GM23338 (cell line): Measurements from ENCODE around the gene NUTM1. TPM values are rescaled to one million over a fixed set of nuclear protein-coding genes. Genes with fewer than 3 reads are reported as not detected.

Experiments used
- ATAC-seq: fragments of 200-7000 bp; cut with Tn5 transposase; 3 replicates; pipeline ENCODE4 v1.9.1; 2020
- DNase-seq: peaks from one replicate; pipeline ENCODE4 v3.0.0-alpha.2; 2015; ENCODE audit warnings: low spot score
- H2AFZ ChIP-seq: fragments of 200-600 bp; sonication (generic); 2 replicates; pipeline ENCODE4 v1.8.0; 2016; ENCODE audit warnings: antibody characterized with exemption, mild to moderate bottlenecking, moderate library complexity
- H3F3A ChIP-seq: fragments of 200-600 bp; sonication (generic); replicated peaks from 2 replicates; pipeline ENCODE4 v1.8.0; 2017; ENCODE audit warnings: antibody characterized with exemption, mixed run types, low read depth
- H3K27ac ChIP-seq: fragments of 200-600 bp; sonication (generic); 2 replicates; pipeline ENCODE4 v1.6.1; 2016; ENCODE audit warnings: low read depth
- H3K27me3 ChIP-seq: fragments of 200-600 bp; sonication (generic); 2 replicates; pipeline ENCODE4 v1.8.0; 2016; ENCODE audit warnings: mild to moderate bottlenecking, mixed run types, moderate library complexity; ENCODE audit not compliant: insufficient read depth
- H3K36me3 ChIP-seq: fragments of 200-600 bp; sonication (generic); 2 replicates; pipeline ENCODE4 v1.8.0; 2016; ENCODE audit warnings: mild to moderate bottlenecking; ENCODE audit not compliant: insufficient read depth
- H3K4me1 ChIP-seq: fragments of 200-600 bp; sonication (generic); 2 replicates; pipeline ENCODE4 v1.8.0; 2016; ENCODE audit warnings: mild to moderate bottlenecking, moderate library complexity; ENCODE audit not compliant: insufficient read depth
- H3K4me2 ChIP-seq: fragments of 200-600 bp; sonication (generic); 2 replicates; pipeline ENCODE4 v1.7.1; 2017; ENCODE audit warnings: mixed run types
- H3K4me3 ChIP-seq: fragments of 200-600 bp; sonication (generic); 2 replicates; pipeline ENCODE4 v1.6.1; 2016; ENCODE audit warnings: mixed run types
- H3K79me2 ChIP-seq: fragments of 200-600 bp; sonication (generic); replicated peaks from 2 replicates; pipeline ENCODE4 v1.8.0; 2017; ENCODE audit warnings: mild to moderate bottlenecking; ENCODE audit not compliant: insufficient read depth
- H3K9me2 ChIP-seq: fragments of 200-600 bp; sonication (generic); 2 replicates; pipeline ENCODE4 v1.8.0; 2017; ENCODE audit not compliant: insufficient read depth
- H4K20me1 ChIP-seq: fragments of 200-600 bp; sonication (generic); replicated peaks from 2 replicates; pipeline ENCODE4 v1.8.0; 2017; ENCODE audit warnings: mild to moderate bottlenecking; ENCODE audit not compliant: insufficient read depth
- H3K27ac Mint-ChIP-seq: 2 replicates; pipeline ENCODE4 v1.8.0; 2020; ENCODE audit warnings: inconsistent platforms, mild to moderate bottlenecking, moderate library complexity, mixed read lengths
- H3K27me3 Mint-ChIP-seq: 3 replicates; pipeline ENCODE4 v1.8.0; 2022; ENCODE audit warnings: low read depth, mild to moderate bottlenecking, moderate library complexity, mixed read lengths, inconsistent platforms; ENCODE audit not compliant: insufficient read depth, poor library complexity
- H3K36me3 Mint-ChIP-seq: 3 replicates; pipeline ENCODE4 v1.8.0; 2021; ENCODE audit warnings: low read depth, mild to moderate bottlenecking, inconsistent platforms, moderate library complexity, mixed read lengths
- H3K4me1 Mint-ChIP-seq: 3 replicates; pipeline ENCODE4 v1.8.0; 2020; ENCODE audit warnings: mild to moderate bottlenecking, inconsistent platforms, mixed read lengths
- H3K4me3 Mint-ChIP-seq: 3 replicates; pipeline ENCODE4 v1.8.0; 2021; ENCODE audit warnings: moderate library complexity, mild to moderate bottlenecking, inconsistent platforms, mixed read lengths
- H3K9me3 Mint-ChIP-seq: 3 replicates; pipeline ENCODE4 v1.8.0; 2020; ENCODE audit warnings: moderate library complexity, mild to moderate bottlenecking, inconsistent platforms, mixed read lengths
- CREB1 ChIP-seq: fragments of 250-450 bp; sonication (Bioruptor Pico); IDR thresholded peaks from 2 replicates; pipeline ENCODE4 v1.5.0; 2020; ENCODE audit warnings: low read depth, mild to moderate bottlenecking, moderate library complexity
- ETS1 ChIP-seq: IDR thresholded peaks from 2 replicates; pipeline ENCODE4 v1.6.1; 2016; ENCODE audit warnings: antibody characterized with exemption
- EZH2phosphoT487 ChIP-seq: fragments of 200-600 bp; sonication (generic); IDR thresholded peaks from one replicate; pipeline ENCODE4 v1.8.1; 2018; ENCODE audit warnings: antibody characterized with exemption; ENCODE audit not compliant: unreplicated experiment
- JUNB ChIP-seq: IDR thresholded peaks from one replicate; pipeline ENCODE4 v1.6.1; 2016; ENCODE audit warnings: antibody characterized with exemption; ENCODE audit not compliant: unreplicated experiment
- NANOG ChIP-seq: IDR thresholded peaks from 2 replicates; pipeline ENCODE4 v1.6.1; 2016; ENCODE audit warnings: antibody characterized with exemption, borderline replicate concordance
- POLR2AphosphoS5 ChIP-seq: IDR thresholded peaks from 2 replicates; pipeline ENCODE4 v1.6.1; 2016; ENCODE audit warnings: antibody characterized with exemption, low read depth
- REST ChIP-seq: IDR thresholded peaks from one replicate; pipeline ENCODE4 v1.6.1; 2018; ENCODE audit warnings: antibody characterized with exemption; ENCODE audit not compliant: unreplicated experiment
- STAT1 ChIP-seq: IDR thresholded peaks from one replicate; pipeline ENCODE4 v1.6.1; 2016; ENCODE audit warnings: antibody characterized with exemption; ENCODE audit not compliant: unreplicated experiment
- ZNF114 ChIP-seq: fragments of 250-450 bp; sonication (Bioruptor Pico); IDR thresholded peaks from 2 replicates; pipeline ENCODE4 v1.5.0; 2020; ENCODE audit warnings: mild to moderate bottlenecking, moderate library complexity
- ZNF331 ChIP-seq: fragments of 250-450 bp; sonication (Bioruptor Pico); IDR thresholded peaks from 2 replicates; pipeline ENCODE4 v1.5.0; 2020; ENCODE audit warnings: low read depth, mild to moderate bottlenecking, moderate library complexity
- polyA plus RNA-seq: library from polyadenylated mRNA; unstranded; fragments of >200 nt; fragmentation: Nextera tagmentation; extraction: Ambion mirVana; gene quantifications from 2 replicates; pipeline ENCODE4 v1.2.1, GENCODE V29; 2016
- total RNA-seq: library from RNA; depleted of rRNA; stranded (reverse); fragments of >200 nt; shearing (Covaris generic); gene quantifications from 2 replicates; pipeline ENCODE4 v1.2.3, GENCODE V29; 2014

The NUTM1 gene
- total and polyA plus RNA-seq, 2 experiments from 2014 or later: 0.16 to 1.2 TPM

DNA sequence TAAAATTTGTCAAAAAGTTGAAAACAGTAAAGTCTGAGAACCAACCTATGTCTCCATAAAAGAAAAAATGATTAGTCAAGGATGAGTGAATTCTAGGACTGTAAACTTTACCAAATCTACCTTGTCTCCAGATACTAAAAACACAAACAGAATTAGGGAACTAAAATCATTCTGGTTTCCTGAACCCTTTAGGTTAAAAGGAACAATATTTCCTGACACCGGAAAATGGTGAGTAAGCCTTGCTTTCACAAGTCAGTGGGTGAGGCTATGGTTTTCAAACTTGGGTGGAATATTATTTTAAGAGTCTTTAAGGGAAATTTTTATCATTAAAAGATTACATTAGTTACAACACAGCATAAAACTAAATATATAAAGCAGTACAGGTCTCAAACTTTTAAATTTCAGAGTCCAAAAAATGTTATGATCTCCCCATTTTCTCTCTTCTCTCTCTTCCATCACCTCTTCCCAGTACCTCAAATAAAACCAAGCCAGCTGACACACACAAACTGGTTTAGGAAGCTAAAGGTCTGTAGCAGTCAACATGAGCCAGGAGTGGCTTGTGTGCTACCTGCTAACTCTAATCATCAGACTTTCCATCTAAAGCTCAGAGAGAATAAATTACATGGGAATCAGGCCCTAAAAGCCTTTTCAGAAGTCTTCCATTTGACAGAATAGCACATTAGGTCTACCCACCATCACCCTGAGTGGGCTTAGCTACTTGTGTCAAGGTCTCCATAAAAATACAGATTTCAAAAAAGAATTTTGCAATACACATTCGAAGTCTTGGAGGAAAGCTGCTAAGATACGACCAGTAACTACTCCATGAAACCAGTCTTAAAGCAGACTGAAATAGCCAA is 7.7 kb upstream of the NUTM1 start:
- no peaks in the 10 kb centered on the region; the same call in 2 of the 3 replicates for H3K9me3 Mint-ChIP-seq
- H4K20me1 ChIP-seq: peaks cover 6% of the 10 kb centered on the region; the same call in 1 of the 2 replicates
- H3K36me3 Mint-ChIP-seq: peaks cover 10% of the 10 kb centered on the region
- H3K36me3 ChIP-seq: no peaks in the 10 kb centered on the region
- no peak overlapping the region for H3K4me2 ChIP-seq
- peaks cover under 1% of the 10 kb centered on the region; the same call in 1 of the 2 replicates for H3K79me2 ChIP-seq
- no peaks in the 10 kb centered on the region for H3K27me3 ChIP-seq
- H3K9me2 ChIP-seq: no peaks in the 10 kb centered on the region
- H3K27me3 Mint-ChIP-seq: peaks cover 3% of the 10 kb centered on the region
- H3K4me1 ChIP-seq: peaks cover 13% of the 10 kb centered on the region
- H3K4me1 Mint-ChIP-seq: peaks cover 12% of the 10 kb centered on the region
- H3K4me3 Mint-ChIP-seq: no peak overlapping the region
- no peak overlapping the region for H3K4me3 ChIP-seq
- TF ChIP-seq ZNF114 (CRISPR knock-in tag): no peak
- no peak for TF ChIP-seq JUNB
- no peak for TF ChIP-seq NANOG
- no peak for TF ChIP-seq ZNF331 (CRISPR knock-in tag)
- no peak for TF ChIP-seq EZH2phosphoT487
- TF ChIP-seq STAT1: no peak
- no peak for TF ChIP-seq CREB1
- no peak for TF ChIP-seq POLR2AphosphoS5
- TF ChIP-seq REST: no peak
- no peak for TF ChIP-seq ETS1
- H3K27ac Mint-ChIP-seq: no peak overlapping the region
- no peaks in the 10 kb centered on the region for H3F3A ChIP-seq
- H3K27ac ChIP-seq: no peak overlapping the region
- DNase-seq (no peak), ATAC-seq (no peak)
- H2AFZ ChIP-seq: no peak overlapping the region
